ENCODE data around the gene EFCAB13.
"Not testable (repeated sequence)": the region's sequence is repeated elsewhere in the genome, so short reads cannot be mapped to it uniquely, and the experiment has no call there.

DNA sequence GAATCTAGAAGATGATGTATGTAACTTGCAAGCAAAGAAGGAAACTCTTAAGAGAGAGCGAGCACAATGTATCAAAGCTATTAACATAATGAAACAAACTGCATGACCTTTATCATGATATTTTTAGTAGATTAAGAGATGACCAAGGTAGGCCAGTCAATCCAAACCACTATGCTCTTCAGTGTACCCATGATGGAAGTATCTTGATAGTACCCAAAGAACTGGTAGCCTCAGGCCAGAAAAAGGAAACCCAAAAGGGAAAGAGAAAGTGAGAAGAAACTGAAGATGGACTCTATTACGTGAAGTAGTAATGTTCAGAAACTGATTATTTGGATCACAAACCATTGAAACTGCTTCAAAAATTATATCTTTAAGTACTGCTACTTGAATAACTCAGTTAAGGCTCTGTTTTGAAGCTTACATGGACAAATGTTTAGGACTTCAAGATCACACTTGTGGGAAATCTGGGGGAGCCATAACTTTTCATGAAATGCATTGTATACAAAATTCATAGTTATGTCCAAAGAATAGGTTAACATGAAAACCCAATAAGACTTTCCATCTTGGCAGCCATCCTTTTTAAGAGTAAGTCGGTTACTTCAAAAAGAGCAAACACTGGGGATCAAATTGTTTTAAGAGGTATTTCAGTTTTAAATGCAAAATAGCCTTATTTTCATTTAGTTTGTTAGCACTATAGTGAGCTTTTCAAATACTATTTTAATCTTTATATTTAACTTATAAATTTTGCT is 102.3 kb downstream of the EFCAB13 start:
- TF ChIP-seq, protein P1, sequence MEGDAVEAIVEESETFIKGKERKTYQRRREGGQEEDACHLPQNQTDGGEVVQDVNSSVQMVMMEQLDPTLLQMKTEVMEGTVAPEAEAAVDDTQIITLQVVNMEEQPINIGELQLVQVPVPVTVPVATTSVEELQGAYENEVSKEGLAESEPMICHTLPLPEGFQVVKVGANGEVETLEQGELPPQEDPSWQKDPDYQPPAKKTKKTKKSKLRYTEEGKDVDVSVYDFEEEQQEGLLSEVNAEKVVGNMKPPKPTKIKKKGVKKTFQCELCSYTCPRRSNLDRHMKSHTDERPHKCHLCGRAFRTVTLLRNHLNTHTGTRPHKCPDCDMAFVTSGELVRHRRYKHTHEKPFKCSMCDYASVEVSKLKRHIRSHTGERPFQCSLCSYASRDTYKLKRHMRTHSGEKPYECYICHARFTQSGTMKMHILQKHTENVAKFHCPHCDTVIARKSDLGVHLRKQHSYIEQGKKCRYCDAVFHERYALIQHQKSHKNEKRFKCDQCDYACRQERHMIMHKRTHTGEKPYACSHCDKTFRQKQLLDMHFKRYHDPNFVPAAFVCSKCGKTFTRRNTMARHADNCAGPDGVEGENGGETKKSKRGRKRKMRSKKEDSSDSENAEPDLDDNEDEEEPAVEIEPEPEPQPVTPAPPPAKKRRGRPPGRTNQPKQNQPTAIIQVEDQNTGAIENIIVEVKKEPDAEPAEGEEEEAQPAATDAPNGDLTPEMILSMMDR (IDR thresholded peaks at IDR 0.05; ENCODE audit: low read depth, low read length, missing input control), result not testable (repeated sequence)
- not testable (repeated sequence) for TF ChIP-seq ATF3 (IDR thresholded peaks at IDR 0.05); YY1 (IDR thresholded peaks at IDR 0.05); HNF4G (IDR thresholded peaks at IDR 0.05); RAD21 (IDR thresholded peaks at IDR 0.05); GABPA (IDR thresholded peaks at IDR 0.05 in 1 of 2, conservative IDR thresholded peaks at IDR 0.05 in 1 of 2); FOXA1 (IDR thresholded peaks at IDR 0.05)
- TF ChIP-seq, protein P2, sequence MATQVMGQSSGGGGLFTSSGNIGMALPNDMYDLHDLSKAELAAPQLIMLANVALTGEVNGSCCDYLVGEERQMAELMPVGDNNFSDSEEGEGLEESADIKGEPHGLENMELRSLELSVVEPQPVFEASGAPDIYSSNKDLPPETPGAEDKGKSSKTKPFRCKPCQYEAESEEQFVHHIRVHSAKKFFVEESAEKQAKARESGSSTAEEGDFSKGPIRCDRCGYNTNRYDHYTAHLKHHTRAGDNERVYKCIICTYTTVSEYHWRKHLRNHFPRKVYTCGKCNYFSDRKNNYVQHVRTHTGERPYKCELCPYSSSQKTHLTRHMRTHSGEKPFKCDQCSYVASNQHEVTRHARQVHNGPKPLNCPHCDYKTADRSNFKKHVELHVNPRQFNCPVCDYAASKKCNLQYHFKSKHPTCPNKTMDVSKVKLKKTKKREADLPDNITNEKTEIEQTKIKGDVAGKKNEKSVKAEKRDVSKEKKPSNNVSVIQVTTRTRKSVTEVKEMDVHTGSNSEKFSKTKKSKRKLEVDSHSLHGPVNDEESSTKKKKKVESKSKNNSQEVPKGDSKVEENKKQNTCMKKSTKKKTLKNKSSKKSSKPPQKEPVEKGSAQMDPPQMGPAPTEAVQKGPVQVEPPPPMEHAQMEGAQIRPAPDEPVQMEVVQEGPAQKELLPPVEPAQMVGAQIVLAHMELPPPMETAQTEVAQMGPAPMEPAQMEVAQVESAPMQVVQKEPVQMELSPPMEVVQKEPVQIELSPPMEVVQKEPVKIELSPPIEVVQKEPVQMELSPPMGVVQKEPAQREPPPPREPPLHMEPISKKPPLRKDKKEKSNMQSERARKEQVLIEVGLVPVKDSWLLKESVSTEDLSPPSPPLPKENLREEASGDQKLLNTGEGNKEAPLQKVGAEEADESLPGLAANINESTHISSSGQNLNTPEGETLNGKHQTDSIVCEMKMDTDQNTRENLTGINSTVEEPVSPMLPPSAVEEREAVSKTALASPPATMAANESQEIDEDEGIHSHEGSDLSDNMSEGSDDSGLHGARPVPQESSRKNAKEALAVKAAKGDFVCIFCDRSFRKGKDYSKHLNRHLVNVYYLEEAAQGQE (IDR thresholded peaks at IDR 0.05), result not testable (repeated sequence)
- TF ChIP-seq, protein P3, sequence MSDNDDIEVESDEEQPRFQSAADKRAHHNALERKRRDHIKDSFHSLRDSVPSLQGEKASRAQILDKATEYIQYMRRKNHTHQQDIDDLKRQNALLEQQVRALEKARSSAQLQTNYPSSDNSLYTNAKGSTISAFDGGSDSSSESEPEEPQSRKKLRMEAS (IDR thresholded peaks at IDR 0.05), result not testable (repeated sequence)

All from liver (tissue), 3 donors.